Measurements from ENCODE around the gene PGM2. TPM values are rescaled to one million over a fixed set of nuclear protein-coding genes. Genes with fewer than 3 reads are reported as not detected.

The PGM2 gene
- total and polyA plus RNA-seq, 10 of the 15 experiments (the other 5 are each of a cell fraction or from before 2014, with no cell fraction given), result 11.9 to 41.7 (median 37.1) TPM

- ATAC-seq (no peak), FAIRE-seq (no peak), DNase-seq (ENCODE audit: low read depth, low spot score) (no peak)
- Histone ChIP-seq H3K9me3 (replicated peaks; ENCODE audit: control insufficient read depth, insufficient read depth, low read length) (no peaks in the 10 kb centered on the region), H3K4me1 (ENCODE audit: control insufficient read depth, insufficient read depth, low read length) (no peaks in the 10 kb centered on the region; the same call in 1 of the 2 replicates), H3K27me3 (replicated peaks in 1 of 2; ENCODE audit: control insufficient read depth in 2 of 2, insufficient read depth in 2 of 2, low read length in 1 of 2) (no peaks in the 10 kb centered on the region), H4K20me1 (ENCODE audit: control insufficient read depth, insufficient read depth) (no peaks in the 10 kb centered on the region), H3K27ac (ENCODE audit: control insufficient read depth, insufficient read depth) (no peak overlapping the region), H3K79me2 (ENCODE audit: control insufficient read depth, insufficient read depth, low read length) (no peaks in the 10 kb centered on the region), H2AFZ (ENCODE audit: control insufficient read depth, low read depth, low read length) (no peak overlapping the region), H3K9ac (ENCODE audit: control insufficient read depth, insufficient read depth, low read length) (no peak overlapping the region), H3K36me3 (ENCODE audit: control insufficient read depth in 2 of 2, insufficient read depth in 2 of 2, low read length in 1 of 2) (no peaks in the 10 kb centered on the region; a peak in 2 of 4 replicates), H3K4me2 (ENCODE audit: control insufficient read depth, insufficient read depth) (no peak overlapping the region), H3K4me3 (no peak overlapping the region)
- WGBS (ENCODE audit: insufficient coverage, insufficient replicate concordance, low lambda C conversion rate, missing lambda C conversion rate), result 85% methylated on average over 3 of the region's 3 CpGs
- in situ Hi-C loops (cut with MboI) (no loop called here), intact Hi-C loops (cut with micrococcal nuclease; ENCODE audit: unreplicated experiment) (no loop called here)
- CTCF ChIA-PET, result no interaction called here
- POLR2A ChIA-PET, result no interaction called here
- TF ChIP-seq ATF2 (IDR thresholded peaks at IDR 0.05; ENCODE audit: low read length) (no peak), BACH1 (IDR thresholded peaks at IDR 0.05; ENCODE audit: borderline replicate concordance) (no peak), NR2C2 (IDR thresholded peaks at IDR 0.05; ENCODE audit: borderline replicate concordance, control insufficient read depth, insufficient read length, low read depth) (no peak)
- SMC1A ChIA-PET (ENCODE audit: uncharacterized antibody, unreplicated experiment), result interaction anchor here (1.5 kb wide), 1 partner anchor 41 kb away, joined by 3 read pairs; no protein-coding TSS in a partner anchor
- RAD21 ChIA-PET (ENCODE audit: unreplicated experiment), result no interaction called here
- BruUV-seq (replicated peaks), result no TSS peak
Measured at GRCh38 chr4:37865450-37865849, 39.0 kb downstream of the PGM2 start.

GRCh38 chr4:37867102-37867501, 40.6 kb downstream of the PGM2 start:
- intact Hi-C loops (cut with micrococcal nuclease; ENCODE audit: unreplicated experiment), result no loop called here
- SMC1A ChIA-PET (ENCODE audit: uncharacterized antibody, unreplicated experiment), result interaction anchor here (1.5 kb wide), 1 partner anchor 40 kb away, joined by 3 read pairs; no protein-coding TSS in a partner anchor
- Histone ChIP-seq H3K36me3 (ENCODE audit: control insufficient read depth in 2 of 2, insufficient read depth in 2 of 2, low read length in 1 of 2) (no peaks in the 10 kb centered on the region; a peak in 2 of 4 replicates), H3K9ac (ENCODE audit: control insufficient read depth, insufficient read depth, low read length) (no peak overlapping the region), H3K27me3 (replicated peaks in 1 of 2; ENCODE audit: control insufficient read depth in 2 of 2, insufficient read depth in 2 of 2, low read length in 1 of 2) (no peaks in the 10 kb centered on the region), H3K4me1 (ENCODE audit: control insufficient read depth, insufficient read depth, low read length) (no peaks in the 10 kb centered on the region; the same call in none of the 2 replicates), H3K9me3 (replicated peaks; ENCODE audit: control insufficient read depth, insufficient read depth, low read length) (no peaks in the 10 kb centered on the region), H3K4me2 (ENCODE audit: control insufficient read depth, insufficient read depth) (no peak overlapping the region), H4K20me1 (ENCODE audit: control insufficient read depth, insufficient read depth) (no peaks in the 10 kb centered on the region), H2AFZ (ENCODE audit: control insufficient read depth, low read depth, low read length) (no peak overlapping the region), H3K4me3 (no peak overlapping the region), H3K27ac (ENCODE audit: control insufficient read depth, insufficient read depth) (no peak overlapping the region), H3K79me2 (ENCODE audit: control insufficient read depth, insufficient read depth, low read length) (no peaks in the 10 kb centered on the region)
- TF ChIP-seq GATAD2B (conservative IDR thresholded peaks at IDR 0.05; ENCODE audit: low read depth) (no peak), TARDBP (IDR thresholded peaks at IDR 0.05; ENCODE audit: borderline replicate concordance) (no peak), CBX3 (IDR thresholded peaks at IDR 0.05; ENCODE audit: borderline replicate concordance, low read depth) (no peak), USF2 (IDR thresholded peaks at IDR 0.05; ENCODE audit: borderline replicate concordance, low read depth, low read length) (no peak), ZNF207 (IDR thresholded peaks at IDR 0.05; ENCODE audit: borderline replicate concordance) (no peak), CREB1 (IDR thresholded peaks at IDR 0.05; ENCODE audit: low read depth) (no peak), PAX8 (IDR thresholded peaks at IDR 0.05) (no peak), SMC3 (IDR thresholded peaks at IDR 0.05; ENCODE audit: borderline replicate concordance, low read length) (no peak)
- ATAC-seq (no peak), DNase-seq (ENCODE audit: low read depth, low spot score) (no peak), FAIRE-seq (no peak)
- RAD21 ChIA-PET (ENCODE audit: unreplicated experiment), result no interaction called here
- CTCF ChIA-PET, result no interaction called here
- WGBS (ENCODE audit: insufficient coverage, insufficient replicate concordance, low lambda C conversion rate, missing lambda C conversion rate), result 94% methylated on average over 3 of the region's 3 CpGs
- in situ Hi-C loops (cut with MboI), result no loop called here
- no TSS peak for BruUV-seq (replicated peaks)
- POLR2A ChIA-PET, result no interaction called here
